ENCODE results near the gene TCF7.

TCF7 gene

DNA sequence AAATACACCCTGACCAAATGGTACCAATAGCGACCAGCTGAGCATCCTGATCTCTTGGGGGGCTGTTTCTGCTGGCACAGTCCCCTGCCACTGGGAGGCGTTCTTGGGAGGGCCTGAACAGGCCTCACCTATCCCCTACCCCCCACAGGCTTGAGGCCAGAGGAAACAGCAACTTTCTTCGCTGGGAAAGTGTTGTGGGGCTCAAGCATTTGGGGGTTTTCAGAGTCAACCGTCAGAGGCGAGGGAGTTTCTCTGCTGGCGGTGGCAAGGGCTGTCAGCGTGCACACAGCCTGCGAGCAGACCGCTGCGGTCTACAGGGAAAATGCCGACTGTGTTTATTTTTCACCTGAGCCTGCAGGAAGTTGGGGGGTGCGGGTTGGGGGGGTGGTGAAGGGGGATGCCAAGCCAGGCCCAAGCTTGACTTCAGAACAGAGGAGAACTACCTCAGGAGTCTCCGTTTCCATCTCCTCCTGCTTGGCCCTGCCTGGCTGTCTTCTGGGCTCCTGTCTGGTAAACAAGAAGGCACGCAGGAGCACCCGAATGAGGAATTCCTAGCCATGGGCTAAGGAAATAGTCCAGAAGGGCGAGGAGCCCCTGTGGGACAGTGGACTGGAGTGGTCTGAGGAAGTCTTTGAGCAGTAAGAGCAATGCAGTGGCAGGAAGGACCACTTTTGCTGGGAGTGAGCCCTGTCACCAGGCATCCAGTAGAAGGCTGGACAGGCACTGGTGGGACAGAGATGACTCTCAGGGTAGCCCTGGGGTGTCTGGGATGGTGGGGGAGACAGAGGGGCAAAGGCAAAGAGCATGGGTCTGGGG is 18.1 kb downstream of the TCF7 start:
- DNase-seq: peak; percentile 81

GRCh38 chr5:134133188-134133994 is 18.9 kb downstream of the TCF7 start:
- peak; percentile 51 for DNase-seq

- peak; percentile 55 for DNase-seq
These were observed 19.6 kb downstream of the TCF7 start for GRCh38 chr5:134133995-134134541.

DNA sequence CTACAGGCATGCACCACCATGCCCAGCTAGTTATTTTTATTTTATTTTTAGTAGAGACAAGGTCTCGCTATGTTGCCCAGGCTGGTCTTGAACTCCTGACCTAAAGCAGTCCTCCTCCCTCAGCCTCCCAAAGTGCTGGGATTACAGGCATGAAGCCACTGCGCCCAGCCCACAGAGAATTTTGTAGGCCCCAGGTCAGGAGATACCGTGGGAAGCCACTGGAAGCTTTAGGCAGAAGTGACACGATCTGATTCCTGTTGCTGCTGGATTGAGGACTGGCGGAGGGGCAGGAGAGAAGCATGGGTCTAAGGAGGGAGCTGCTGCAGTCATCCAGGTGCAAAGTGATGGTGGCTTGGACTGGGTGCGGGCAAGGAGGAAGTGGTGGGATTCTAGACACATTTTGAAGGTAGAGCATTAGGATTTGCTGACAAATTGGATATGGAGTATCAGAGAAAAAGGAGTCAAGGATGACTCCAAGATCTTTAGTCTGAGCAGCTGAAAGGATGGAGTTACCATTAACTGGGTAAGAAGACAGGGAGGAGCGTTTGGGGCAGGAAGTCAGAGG is 20.7 kb downstream of the TCF7 start:
- DNase-seq: peak; percentile 46

- peak; percentile 53 for DNase-seq
These were observed 21.7 kb downstream of the TCF7 start for GRCh38 chr5:134136221-134136631.

DNA sequence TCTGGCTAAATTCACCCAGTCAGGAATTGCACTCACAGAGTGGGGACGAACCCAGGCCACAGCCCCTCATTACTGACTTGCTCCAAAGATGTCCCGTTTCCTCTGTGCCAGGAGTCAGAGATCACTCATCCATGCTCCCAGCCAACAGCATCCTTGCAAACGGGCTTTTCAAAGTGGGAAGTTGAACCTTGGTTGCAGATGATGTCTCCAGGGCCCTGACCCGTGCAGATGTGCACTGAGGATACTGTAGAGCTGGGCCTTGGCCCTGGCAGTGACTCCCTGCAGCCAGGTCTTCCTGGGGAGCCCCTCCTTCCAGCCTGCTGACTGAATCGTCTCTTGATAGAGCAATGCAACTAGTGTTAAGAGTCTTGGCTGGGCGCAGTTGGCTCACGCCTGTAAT is 22.3 kb downstream of the TCF7 start:
- no peak for DNase-seq

DNA sequence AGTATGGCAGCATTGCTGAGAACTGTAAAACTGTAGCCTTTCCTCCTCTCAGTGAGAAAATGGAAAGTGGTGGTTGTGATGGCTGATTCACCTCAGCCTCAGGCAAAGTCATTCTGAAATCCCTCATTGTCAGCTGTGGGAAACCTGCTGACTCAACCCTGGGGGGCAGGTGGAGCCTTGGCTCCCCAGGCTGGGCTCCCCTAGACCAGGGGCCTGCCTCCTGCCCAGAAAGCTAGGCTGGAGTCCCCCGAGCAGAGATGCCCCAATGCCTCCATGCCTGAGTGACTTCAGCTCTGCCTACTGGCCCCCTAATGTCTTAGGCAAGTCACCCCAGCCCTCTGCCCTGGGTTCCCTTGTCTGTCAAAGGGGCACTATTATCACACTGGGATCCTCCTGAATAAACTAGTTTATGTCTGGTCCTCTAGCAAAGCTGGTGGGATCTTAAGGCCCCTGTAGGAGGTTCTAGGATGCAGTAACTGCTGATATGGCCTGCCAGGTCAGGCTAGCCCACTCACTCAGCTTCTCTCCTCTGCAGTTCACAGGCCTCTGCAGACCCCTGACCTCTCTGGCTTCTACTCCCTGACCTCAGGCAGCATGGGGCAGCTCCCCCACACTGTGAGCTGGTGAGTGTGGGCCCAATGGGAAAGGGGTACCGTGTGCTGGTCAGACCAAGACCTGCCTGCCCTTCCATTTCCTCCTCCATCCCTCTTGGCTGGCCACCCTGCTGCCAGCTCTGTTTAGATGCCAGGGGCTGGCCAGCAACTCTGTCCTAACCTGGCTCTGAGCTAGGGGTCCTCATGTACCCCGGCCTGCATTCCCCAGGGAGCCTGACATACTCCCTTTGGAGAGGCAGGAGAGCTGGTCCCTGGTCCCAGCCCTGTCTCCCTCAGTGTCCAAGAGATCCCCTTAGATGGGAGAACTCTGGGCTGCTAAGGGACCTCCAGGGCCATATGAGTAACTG is 24.2 kb downstream of the TCF7 start:
- DNase-seq: peak; percentile 85

DNA sequence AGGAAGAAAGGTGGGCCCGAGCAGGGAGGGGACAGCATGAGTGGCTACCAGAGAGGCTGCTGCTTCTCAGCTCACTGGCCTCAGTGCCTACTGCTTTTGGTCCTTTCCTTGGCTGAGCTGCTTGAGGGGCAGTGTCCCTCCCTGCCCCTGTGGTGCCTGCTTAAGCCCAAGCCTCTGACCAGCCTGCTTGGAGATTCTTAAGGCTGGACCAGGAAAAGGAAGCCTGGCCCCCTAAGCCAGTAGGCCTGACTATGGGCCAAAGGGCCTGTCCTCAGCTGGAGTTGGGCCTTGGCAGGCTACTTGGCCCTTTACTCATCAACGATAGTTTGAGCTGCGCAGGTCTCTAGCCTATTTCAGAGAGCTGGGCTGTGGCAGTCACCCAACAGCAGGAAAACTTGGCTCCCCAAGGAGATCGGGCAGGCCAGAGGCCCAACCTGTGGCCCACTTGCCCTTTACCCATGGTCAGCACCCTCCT is 24.9 kb downstream of the TCF7 start:
- no peak for DNase-seq

DNA sequence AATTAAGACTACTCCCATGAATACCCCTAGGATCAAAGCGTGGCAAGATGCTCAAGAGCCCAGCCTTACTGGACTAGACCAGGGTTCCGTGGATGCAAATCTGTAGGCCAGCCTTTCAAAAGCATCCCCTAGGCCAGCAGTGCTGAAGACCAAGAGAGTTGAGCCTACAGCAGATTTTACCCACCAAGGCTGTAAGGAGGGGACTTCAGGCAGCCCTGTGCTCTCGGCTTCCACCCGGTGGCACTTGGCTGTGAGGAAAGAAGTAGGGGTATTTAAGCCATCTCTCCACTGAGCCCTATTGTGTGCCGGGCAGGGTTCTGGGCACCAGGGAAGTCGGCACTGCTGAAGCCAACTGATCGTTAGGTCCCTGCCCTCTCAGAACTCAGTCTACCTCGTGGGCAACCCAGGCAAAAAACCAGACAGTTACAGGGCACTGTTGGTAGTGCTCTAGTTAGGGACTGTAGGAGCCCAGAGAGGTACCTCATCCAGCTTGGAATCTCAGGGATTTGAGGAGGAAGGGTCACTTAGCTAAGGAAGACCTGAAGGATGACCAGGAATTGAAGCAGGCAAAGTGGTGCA is 25.5 kb downstream of the TCF7 start:
- no peak for DNase-seq

- peak; percentile 77 for DNase-seq
These were observed 26.2 kb downstream of the TCF7 start for GRCh38 chr5:134140530-134141201.

DNA sequence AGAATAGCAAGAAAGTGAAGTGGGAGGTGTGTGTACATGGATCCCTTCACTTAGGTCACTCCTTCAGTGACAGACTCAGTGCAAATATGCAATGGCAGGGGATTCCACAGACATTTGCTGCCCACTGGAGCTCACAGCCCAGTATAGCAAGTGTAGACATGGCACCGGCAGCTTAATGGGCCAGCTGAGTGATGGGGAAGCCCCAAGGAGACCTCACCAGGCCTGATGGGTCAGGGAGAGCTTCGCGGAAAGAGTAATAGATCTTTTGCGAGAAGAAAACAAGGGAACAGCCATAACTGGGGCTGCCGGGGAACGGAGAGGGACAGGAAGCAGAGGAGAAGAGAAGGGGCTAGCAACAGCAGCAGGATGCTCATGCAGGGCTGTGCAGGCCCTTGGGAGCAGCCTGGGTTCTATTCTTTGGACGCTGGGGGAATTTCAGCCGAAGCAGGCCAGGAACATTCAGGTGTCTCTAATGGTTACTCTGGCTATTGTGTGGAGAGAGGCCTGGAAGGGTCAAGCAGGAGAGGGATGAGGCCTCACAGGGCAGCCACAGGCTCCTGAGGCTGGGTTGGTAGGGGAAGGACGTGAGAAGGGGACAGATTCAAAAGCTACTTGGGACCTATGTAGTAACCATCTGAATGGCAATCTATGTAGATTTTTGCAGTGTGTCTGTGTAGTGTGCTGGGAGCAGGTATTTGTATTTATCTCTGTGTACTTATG is 27.0 kb downstream of the TCF7 start:
- no peak for DNase-seq

DNA sequence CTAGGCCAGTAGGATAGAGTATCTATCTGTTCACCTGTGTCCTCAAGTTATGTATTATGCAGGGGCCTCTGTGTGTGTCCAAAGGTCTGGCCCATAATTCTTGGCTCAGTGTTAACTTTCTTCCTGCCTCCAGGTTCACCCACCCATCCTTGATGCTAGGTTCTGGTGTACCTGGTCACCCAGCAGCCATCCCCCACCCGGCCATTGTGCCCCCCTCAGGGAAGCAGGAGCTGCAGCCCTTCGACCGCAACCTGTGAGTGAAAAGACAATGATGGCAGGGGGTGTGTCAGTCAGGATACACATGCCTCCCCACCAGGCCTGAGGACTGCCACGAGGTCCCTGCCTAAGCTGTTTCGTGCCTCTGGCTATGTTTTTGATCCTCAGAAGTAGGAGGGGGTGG is 27.6 kb downstream of the TCF7 start:
- DNase-seq: no peak

DNA sequence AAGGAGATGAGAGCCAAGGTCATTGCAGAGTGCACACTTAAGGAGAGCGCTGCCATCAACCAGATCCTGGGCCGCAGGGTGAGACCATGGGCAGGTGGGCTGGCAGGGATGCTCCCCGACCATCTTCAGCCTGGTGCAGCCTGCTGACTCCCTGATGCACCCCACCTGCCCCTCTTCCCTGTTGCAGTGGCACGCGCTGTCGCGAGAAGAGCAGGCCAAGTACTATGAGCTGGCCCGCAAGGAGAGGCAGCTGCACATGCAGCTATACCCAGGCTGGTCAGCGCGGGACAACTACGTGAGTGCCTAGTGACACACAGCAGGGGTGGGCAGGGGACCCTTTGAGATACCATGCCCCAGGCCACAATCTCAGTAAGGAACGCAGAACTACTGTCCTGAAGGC is 28.3 kb downstream of the TCF7 start:
- no peak for DNase-seq

- no peak for DNase-seq
These were observed 28.9 kb downstream of the TCF7 start for GRCh38 chr5:134143431-134143830.

- DNase-seq: no peak
These were observed 29.8 kb downstream of the TCF7 start for GRCh38 chr5:134143944-134144941.

DNA sequence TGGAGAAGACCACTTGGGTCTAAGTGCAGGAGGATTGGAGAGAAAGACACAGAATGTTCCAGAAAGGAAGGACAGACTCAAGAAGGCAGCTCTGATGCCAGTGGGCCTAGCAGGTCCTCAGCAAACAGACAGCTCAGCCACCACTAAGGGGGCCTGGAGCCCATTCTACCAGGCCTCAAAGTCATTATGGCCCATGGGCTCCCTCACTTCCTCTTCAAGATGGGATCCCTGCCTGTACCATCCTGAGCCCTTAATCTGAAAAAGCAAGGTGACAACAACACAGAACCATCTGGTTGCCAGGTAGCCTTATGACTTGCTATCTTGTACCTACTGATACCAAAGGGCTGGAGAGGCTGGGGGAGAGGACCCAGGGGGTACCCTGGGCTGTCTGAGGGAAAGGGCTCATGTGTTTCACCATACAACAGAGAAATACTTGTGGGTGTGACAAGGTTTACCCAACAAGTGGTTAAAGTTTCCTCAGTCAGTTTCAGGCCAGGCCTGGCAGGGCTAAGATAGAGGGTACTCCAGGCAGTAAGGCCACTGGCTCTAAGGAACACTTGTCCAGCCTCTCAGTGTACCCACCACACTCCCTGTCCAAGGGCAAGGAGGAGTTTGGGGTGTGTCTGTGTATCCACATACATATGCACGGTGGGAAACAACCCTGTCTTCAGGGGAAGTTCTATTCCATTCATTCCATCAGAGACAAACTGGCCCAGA is 30.7 kb downstream of the TCF7 start:
- DNase-seq: no peak

GRCh38 chr5:134145779-134146581 is 31.5 kb downstream of the TCF7 start:
- DNase-seq: peak; percentile 96

All from activated CD8-positive, alpha-beta memory T cell treated with anti-CD3 and anti-CD28 coated beads, Interleukin-2, amount 50 U/mL, for 48 hours (primary cell).